GM12864 (cell line): Measurements from ENCODE around the gene C4orf54.

Experiments used
- DNase-seq: peaks from one replicate; pipeline ENCODE4 v3.0.0-alpha.2; 2011; ENCODE audit warnings: low read depth
- H3K4me3 ChIP-seq: 2 replicates; pipeline ENCODE4 v1.5.1; 2011; ENCODE audit warnings: mild to moderate bottlenecking, low read depth, low read length, control low read depth
- TF ChIP-seq, protein P1 (sequence below): IDR thresholded peaks from 2 replicates; pipeline ENCODE4 v1.5.1; 2011; ENCODE audit warnings: low read depth, mild to moderate bottlenecking, moderate library complexity, low read length, control low read depth, inconsistent platforms; ENCODE audit errors: missing control alignments

Gene C4orf54

DNA sequence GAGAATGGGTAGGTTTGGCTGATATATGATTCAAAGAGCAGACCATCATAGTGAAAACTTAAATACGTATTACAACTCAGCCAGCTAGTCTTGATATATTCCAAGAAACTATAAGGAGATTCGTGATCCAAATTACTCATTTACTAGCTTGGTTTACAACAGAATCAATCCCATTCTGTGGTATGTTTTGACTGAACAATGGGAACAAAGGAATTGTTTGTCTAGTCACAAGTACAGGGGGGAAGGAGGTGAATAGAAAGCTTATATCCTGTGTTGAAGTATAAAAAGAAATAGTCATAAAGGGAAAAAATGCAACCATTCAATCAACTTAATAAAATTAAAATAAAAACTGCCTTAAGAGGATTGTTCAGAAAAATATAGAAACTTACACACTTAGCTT lies 17.0 kb downstream of the C4orf54 start:
- no peak overlapping the region for H3K4me3 ChIP-seq
- no peak for DNase-seq
- TF ChIP-seq, protein P1, sequence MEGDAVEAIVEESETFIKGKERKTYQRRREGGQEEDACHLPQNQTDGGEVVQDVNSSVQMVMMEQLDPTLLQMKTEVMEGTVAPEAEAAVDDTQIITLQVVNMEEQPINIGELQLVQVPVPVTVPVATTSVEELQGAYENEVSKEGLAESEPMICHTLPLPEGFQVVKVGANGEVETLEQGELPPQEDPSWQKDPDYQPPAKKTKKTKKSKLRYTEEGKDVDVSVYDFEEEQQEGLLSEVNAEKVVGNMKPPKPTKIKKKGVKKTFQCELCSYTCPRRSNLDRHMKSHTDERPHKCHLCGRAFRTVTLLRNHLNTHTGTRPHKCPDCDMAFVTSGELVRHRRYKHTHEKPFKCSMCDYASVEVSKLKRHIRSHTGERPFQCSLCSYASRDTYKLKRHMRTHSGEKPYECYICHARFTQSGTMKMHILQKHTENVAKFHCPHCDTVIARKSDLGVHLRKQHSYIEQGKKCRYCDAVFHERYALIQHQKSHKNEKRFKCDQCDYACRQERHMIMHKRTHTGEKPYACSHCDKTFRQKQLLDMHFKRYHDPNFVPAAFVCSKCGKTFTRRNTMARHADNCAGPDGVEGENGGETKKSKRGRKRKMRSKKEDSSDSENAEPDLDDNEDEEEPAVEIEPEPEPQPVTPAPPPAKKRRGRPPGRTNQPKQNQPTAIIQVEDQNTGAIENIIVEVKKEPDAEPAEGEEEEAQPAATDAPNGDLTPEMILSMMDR: no peak

DNA sequence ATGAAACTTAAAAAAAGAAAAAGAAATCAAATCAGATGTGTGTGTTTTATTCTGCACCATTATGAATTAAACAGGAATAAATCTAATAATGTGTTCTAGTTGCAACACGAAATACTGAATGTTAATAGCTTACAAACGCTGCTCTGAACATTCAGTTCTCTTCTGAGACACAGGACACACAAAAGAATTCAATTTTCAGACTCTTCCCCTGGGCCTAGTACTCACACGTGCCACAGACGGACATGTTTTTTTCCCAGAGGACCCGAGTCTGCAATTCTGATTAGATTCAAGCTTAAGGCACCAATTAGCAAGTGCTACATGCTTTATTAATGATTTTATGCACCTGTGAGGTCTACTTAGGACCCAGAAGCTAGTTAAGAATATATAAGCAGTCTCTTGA lies 20.5 kb downstream of the C4orf54 start:
- TF ChIP-seq, protein P1: no peak
- no peak overlapping the region for H3K4me3 ChIP-seq
- no peak for DNase-seq

- no peak overlapping the region for H3K4me3 ChIP-seq
- TF ChIP-seq, protein P1: no peak
- DNase-seq: no peak
These were observed 21.2 kb downstream of the C4orf54 start for GRCh38 chr4:99636422-99636821.

GRCh38 chr4:99635601-99636000 lies 22.0 kb downstream of the C4orf54 start:
- DNase-seq: no peak
- TF ChIP-seq, protein P1: no peak
- H3K4me3 ChIP-seq: no peak overlapping the region

GRCh38 chr4:99634742-99635360 lies 22.8 kb downstream of the C4orf54 start:
- TF ChIP-seq, protein P1: no peak
- no peak overlapping the region for H3K4me3 ChIP-seq
- no peak for DNase-seq

DNA sequence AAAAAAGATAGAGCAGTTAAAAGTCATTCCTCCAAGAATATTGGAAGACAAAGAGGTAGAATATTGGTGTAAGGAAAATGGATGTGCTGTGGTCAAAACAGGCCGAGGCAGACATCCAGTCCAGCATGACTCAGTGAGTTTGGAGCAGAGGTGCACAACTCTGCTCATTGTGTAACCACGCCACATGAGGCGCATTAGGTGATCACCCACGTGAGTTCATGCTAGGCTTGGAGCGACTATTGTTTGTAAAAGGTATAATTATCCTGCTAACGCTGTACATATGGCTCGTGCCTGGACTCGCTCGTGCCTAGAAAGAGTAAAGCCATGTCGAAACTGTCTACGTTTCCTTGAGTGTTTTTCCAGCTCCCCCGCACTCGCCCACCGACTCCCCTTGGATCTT lies 23.9 kb downstream of the C4orf54 start:
- TF ChIP-seq, protein P1: no peak
- DNase-seq: no peak
- H3K4me3 ChIP-seq: no peak overlapping the region

DNA sequence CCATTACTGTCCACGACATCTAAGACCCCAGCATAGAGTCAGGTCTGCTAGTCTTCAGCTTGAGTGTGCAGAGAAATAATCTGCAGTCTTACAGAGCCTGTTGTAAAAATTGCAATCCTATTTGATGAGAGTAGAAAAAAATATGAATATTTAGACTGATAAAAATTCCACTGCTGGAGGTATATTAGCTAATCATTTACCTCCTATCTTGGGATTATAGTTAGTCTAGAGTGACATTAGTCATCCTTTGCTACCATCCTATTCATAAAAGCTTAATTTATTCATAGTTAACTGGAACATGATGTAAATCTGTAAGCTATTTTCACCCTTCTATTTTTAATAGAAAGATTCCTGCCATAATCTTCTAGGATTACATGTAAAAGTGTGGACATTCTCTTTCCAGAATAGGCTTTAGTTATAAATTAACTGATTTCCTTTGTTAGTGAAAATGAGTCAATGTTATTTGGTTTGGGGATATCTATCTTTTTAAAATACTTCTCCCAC lies 26.7 kb downstream of the C4orf54 start:
- no peak overlapping the region for H3K4me3 ChIP-seq
- TF ChIP-seq, protein P1: no peak

More for the DNA sequence above, 26.7 kb downstream of the C4orf54 start:
- no peak for DNase-seq
